K562 (cell line): Measurements from ENCODE around the gene DUOX2. TPM values are rescaled to one million over a fixed set of nuclear protein-coding genes. Genes with fewer than 3 reads are reported as not detected.
A peak's percentile ranks its signal among the peaks of the same experiment; 100 is the strongest.
"Not testable (repeated sequence)": the region's sequence is repeated elsewhere in the genome, so short reads cannot be mapped to it uniquely, and the experiment has no call there.

ENCODE experiments used
- ATAC-seq: fragments of 200-7000 bp; cut with Tn5 transposase; 3 replicates; pipeline ENCODE4 v1.9.1; 2020; ENCODE audit warnings: moderate library complexity
- BruUV-seq: library from RNA; stranded (reverse); fragments of 400-500 nt; replicated peaks from 2 replicates; lab custom pipeline; 2021; lab: Mats Ljungman, UMichigan
- CTCF ChIA-PET: fragments of 300-600 bp; formaldehyde crosslinking; extraction: SDS; loops from one replicate; lab custom pipeline; 2021; ENCODE audit warnings: low intra/inter-chr PET ratio; lab: Yijun Ruan, JAX
- POLR2A ChIA-PET: fragments of 300-600, 350-650 bp; sonication (Branson Sonifier 250); formaldehyde crosslinking; extraction: SDS; loops from one replicate; lab custom pipeline; 2021; ENCODE audit warnings: antibody characterized with exemption, inconsistent platforms; lab: Yijun Ruan, JAX
- DNase-seq, 4 experiments: peaks; one replicate each; pipeline versions ENCODE4 v3.0.0 to v3.0.0-alpha.2; 2011 to 2018; ENCODE audit warnings: low spot score in 3 of 4, mixed read lengths in 3 of 4; ENCODE audit errors: extremely low read depth in 1 of 4
- FAIRE-seq: peaks from 2 replicates; lab custom pipeline; 2011; peaks lifted over from hg19 to GRCh38; lab: Jason Lieb, UNC
- H2AFZ ChIP-seq: 2 replicates; pipeline ENCODE4 v1.6.0; 2011; ENCODE audit warnings: low read depth, low read length, control low read depth, inconsistent platforms
- H3K27ac ChIP-seq: fragments of 200-600 bp; 3 replicates; pipeline ENCODE4 v1.8.0; 2011; ENCODE audit warnings: low read depth, mild to moderate bottlenecking, control low read depth, inconsistent platforms, low read length, moderate library complexity, mixed read lengths; ENCODE audit errors: extremely low read depth
- H3K27me3 ChIP-seq, 2 experiments: fragments of 300-600 bp in 1 of 2; 2 replicates in 1 of 2; 3 replicates in 1 of 2; pipeline versions ENCODE4 v1.6.0 to v1.8.0; 2011; ENCODE audit warnings: inconsistent platforms in 2 of 2, low read length in 2 of 2, mild to moderate bottlenecking in 1 of 2, mixed read lengths in 1 of 2, moderate library complexity in 1 of 2; ENCODE audit not compliant: control insufficient read depth in 2 of 2, insufficient read depth in 2 of 2
- H3K36me3 ChIP-seq: fragments of 300-600 bp; 3 replicates; pipeline ENCODE4 v1.8.0; 2011; ENCODE audit warnings: mild to moderate bottlenecking, low read length, inconsistent platforms; ENCODE audit not compliant: control insufficient read depth, insufficient read depth
- H3K4me1 ChIP-seq, 2 experiments: fragments of 200-600 bp in 1 of 2; replicated peaks in 1 of 2; 2 replicates in 1 of 2; 3 replicates in 1 of 2; pipeline versions ENCODE4 v1.5.1 to v1.8.0; 2011; ENCODE audit warnings: inconsistent platforms in 2 of 2, low read length in 2 of 2, mild to moderate bottlenecking in 1 of 2, mixed read lengths in 1 of 2, moderate library complexity in 1 of 2; ENCODE audit not compliant: control insufficient read depth in 2 of 2, insufficient read depth in 2 of 2
- H3K4me2 ChIP-seq: 2 replicates; pipeline ENCODE4 v1.6.1; 2011; ENCODE audit warnings: low read length, control low read depth, inconsistent platforms, mixed read lengths; ENCODE audit not compliant: insufficient read depth
- H3K4me3 ChIP-seq: fragments of 200-600 bp; sonication (generic), shearing (Covaris generic); 2 replicates; pipeline ENCODE4 v1.5.1; 2016; ENCODE audit warnings: control low read depth, inconsistent platforms
- H3K79me2 ChIP-seq: fragments of 200-600 bp; 3 replicates; pipeline ENCODE4 v1.8.0; 2011; ENCODE audit warnings: low read length, inconsistent platforms; ENCODE audit not compliant: control insufficient read depth, insufficient read depth
- H3K9ac ChIP-seq, 2 experiments: 2 replicates each; pipeline versions ENCODE4 v1.6.0 to v1.6.1; 2011; ENCODE audit warnings: low read depth in 2 of 2, low read length in 2 of 2, control low read depth in 1 of 2, inconsistent platforms in 1 of 2, mild to moderate bottlenecking in 1 of 2, mixed read lengths in 1 of 2; ENCODE audit not compliant: insufficient read depth in 1 of 2
- H3K9me1 ChIP-seq: one replicate; pipeline ENCODE4 v1.6.0; 2011; ENCODE audit warnings: inconsistent platforms, mild to moderate bottlenecking, low read length, moderate library complexity; ENCODE audit not compliant: control insufficient read depth, insufficient read depth
- H3K9me3 ChIP-seq: replicated peaks from 2 replicates; pipeline ENCODE4 v1.5.1; 2011; ENCODE audit warnings: low read depth, low read length, inconsistent platforms; ENCODE audit not compliant: control insufficient read depth, insufficient read depth
- H4K20me1 ChIP-seq: replicated peaks from 2 replicates; pipeline ENCODE4 v1.6.1; 2011; ENCODE audit warnings: low read length, inconsistent platforms, mixed read lengths; ENCODE audit not compliant: control insufficient read depth, insufficient read depth
- LARP7 ChIP-seq: fragments of 450-650 bp; IDR thresholded peaks from 2 replicates; pipeline ENCODE4 v1.6.1; 2016
- MLLT1 ChIP-seq, 2 experiments: fragments of 450-650 bp; IDR thresholded peaks; 2 replicates each; pipeline ENCODE4 v1.6.1; 2016
- ZFP36 ChIP-seq: fragments of 150-350 bp; IDR thresholded peaks from 2 replicates; pipeline ENCODE4 v1.6.1; 2018; ENCODE audit warnings: low read length, low read depth; ENCODE audit not compliant: partially characterized antibody
- WGBS: fragments of 100-300 bp; shearing (Covaris generic); methylation state at CpG from one replicate; pipeline ENCODE4 v1.1.6; 2016; ENCODE audit warnings: low coverage, mixed read lengths; ENCODE audit not compliant: insufficient coverage; ENCODE audit errors: missing lambda C conversion rate; 5-methylcytosine and 5-hydroxymethylcytosine counted together
- in situ Hi-C: fragments of 300-500 bp; cut with MboI; formaldehyde crosslinking; loops from 4 replicates; pipeline ENCODE4 v1.15.0; 2018; ENCODE audit warnings: inconsistent platforms, mixed read lengths
- intact Hi-C: fragments of 100-400 bp; cut with micrococcal nuclease; formaldehyde crosslinking; loops from 2 replicates; pipeline ENCODE4 v1.14.2; 2022
- polyA plus RNA-seq, 8 experiments: library from polyadenylated mRNA; depleted of rRNA in 4 of 8; stranded (reverse) in 5 of 8; unstranded in 3 of 8; fragments of >200 nt; fragmentation: Nextera tagmentation in 2 of 8; fragmentation: Illumina TruSeq in 1 of 8; extraction: Ambion mirVana in 2 of 8; extraction: Trizol in 1 of 8; gene quantifications; 2 replicates each; pipeline versions ENCODE4 v1.2.1 to v1.2.3, GENCODE V29; 2011 to 2014; ENCODE audit warnings: inconsistent platforms in 1 of 8, missing spikeins in 1 of 8
- total RNA-seq, 7 experiments: library from RNA; depleted of rRNA in 6 of 7; stranded (reverse); fragments of >200 nt in 6 of 7; fragmentation: Illumina TruSeq in 2 of 7; extraction: Trizol in 2 of 7; gene quantifications; 2 replicates each; pipeline versions ENCODE4 v1.2.1 to v1.2.3, GENCODE V29; 2011 to 2021; ENCODE audit warnings: low replicate concordance in 1 of 7

The DUOX2 gene
- total and polyA plus RNA-seq, 9 of the 15 experiments (the other 6 are each of a cell fraction or from before 2014, with no cell fraction given) = 0.01 to 0.03 (median 0.02) TPM; not detected in 6

- H4K20me1 ChIP-seq, H3K9me1 ChIP-seq, H3K79me2 ChIP-seq, H3K27me3 ChIP-seq, FAIRE-seq, DNase-seq, intact Hi-C loops, ATAC-seq, BruUV-seq: not testable (repeated sequence)
- in situ Hi-C loops = loop anchor here (10.0 kb wide), 1 partner anchor 204 kb away; no protein-coding TSS in a partner anchor
- 27% methylated on average over 4 of the region's 4 CpGs for WGBS
- H3K9me3 ChIP-seq = peaks cover 17% of the 10 kb centered on the region
- peak overlapping the region; percentile 4; the same call in 1 of the 2 replicates for H3K4me3 ChIP-seq
- ChIA-PET POLR2A (interaction anchor here (0.5 to 1.0 kb wide), 6 partner anchors 10 to 409 kb away, joined by 3 to 4 read pairs (median 3); partner anchors contain the start of genes B2M, PATL2 and SPG11), CTCF (interaction anchor here (1.1 kb wide), 1 partner anchor 70 kb away, joined by 3 read pairs; no protein-coding TSS in a partner anchor)
- H3K4me2 ChIP-seq = peak overlapping the region; percentile 81
- H3K9ac ChIP-seq = peak overlapping the region in 1 of 2 experiments; percentile 37; a peak in 2 of 4 replicates
- H2AFZ ChIP-seq = 0 out of 2 replicates have a peak overlapping the region, but pooled peaks have one; percentile 17
- H3K4me1 ChIP-seq = peaks cover 7 to 43% of the 10 kb centered on the region in 2 experiments; a peak in 4 of 5 replicates
- TF ChIP-seq ZFP36 (peak; percentile 3), LARP7 (0 out of 2 replicates have a peak, but pooled peaks have one; percentile 29), MLLT1 (IDR thresholded peaks at IDR 0.05) (0 out of 4 replicates have a peak, but pooled peaks of 1 of the 2 experiments have one; percentile 26)
- peak overlapping the region; percentile 78 for H3K27ac ChIP-seq
- H3K36me3 ChIP-seq = peaks cover 32% of the 10 kb centered on the region
Measured at GRCh38 chr15:45048449-45048793, 65.6 kb downstream of the DUOX2 start.

GRCh38 chr15:45044270-45044669, 69.7 kb downstream of the DUOX2 start:
- FAIRE-seq = peak; percentile 29
- Histone ChIP-seq H3K4me1 (peaks cover 7 to 20% of the 10 kb centered on the region in 2 experiments; a peak in 4 of 5 replicates), H3K36me3 (peaks cover 14% of the 10 kb centered on the region)
- WGBS = no CpG with 5 or more reads among the region's 1 CpG
- in situ Hi-C loops = loop anchor here (10.0 kb wide), 1 partner anchor 199 kb away; no protein-coding TSS in a partner anchor
- H4K20me1 ChIP-seq, H3K9me1 ChIP-seq, H2AFZ ChIP-seq, CTCF ChIA-PET, H3K27ac ChIP-seq, DNase-seq, H3K79me2 ChIP-seq, BruUV-seq, H3K27me3 ChIP-seq, POLR2A ChIA-PET, ATAC-seq, H3K4me3 ChIP-seq, H3K9ac ChIP-seq, intact Hi-C loops, H3K9me3 ChIP-seq, H3K4me2 ChIP-seq: not testable (repeated sequence)

DNA sequence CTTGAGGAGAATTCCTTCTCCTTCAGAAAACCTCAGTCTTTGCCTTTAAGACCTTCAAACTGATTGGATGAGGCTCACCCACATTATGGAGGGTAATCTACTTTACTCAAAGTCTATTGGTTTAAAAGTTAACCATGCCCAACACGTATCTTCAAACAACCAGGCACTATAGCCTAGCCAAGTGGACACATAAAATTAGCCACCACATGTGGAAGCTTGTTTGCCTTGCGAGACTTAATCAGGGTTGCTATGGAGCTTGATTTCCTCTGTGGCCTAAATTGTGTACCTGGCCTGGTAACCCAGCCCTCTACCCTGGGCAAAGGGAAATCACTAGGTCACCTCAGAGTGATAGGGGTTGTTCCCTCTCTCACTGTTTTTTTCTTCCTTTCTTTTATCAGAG, 71.1 kb downstream of the DUOX2 start:
- H3K4me2 ChIP-seq, FAIRE-seq, H3K27me3 ChIP-seq, BruUV-seq, H4K20me1 ChIP-seq, DNase-seq, H3K79me2 ChIP-seq, H3K4me3 ChIP-seq, H3K27ac ChIP-seq, CTCF ChIA-PET, ATAC-seq, H3K9ac ChIP-seq, H3K9me1 ChIP-seq, H3K9me3 ChIP-seq, intact Hi-C loops, H2AFZ ChIP-seq: not testable (repeated sequence)
- in situ Hi-C loops = loop anchor here (10.0 kb wide), 1 partner anchor 198 kb away; no protein-coding TSS in a partner anchor
- WGBS = no CpG with 5 or more reads among the region's 2 CpGs
- POLR2A ChIA-PET = interaction anchor here (0.6 kb wide), 1 partner anchor 117 kb away, joined by 3 read pairs; no protein-coding TSS in a partner anchor
- Histone ChIP-seq H3K36me3 (peaks cover 14% of the 10 kb centered on the region), H3K4me1 (peaks cover 4 to 10% of the 10 kb centered on the region in 2 experiments; a peak in 3 of 5 replicates)
